ENCODE measurements around the gene CHCHD1.

DNA sequence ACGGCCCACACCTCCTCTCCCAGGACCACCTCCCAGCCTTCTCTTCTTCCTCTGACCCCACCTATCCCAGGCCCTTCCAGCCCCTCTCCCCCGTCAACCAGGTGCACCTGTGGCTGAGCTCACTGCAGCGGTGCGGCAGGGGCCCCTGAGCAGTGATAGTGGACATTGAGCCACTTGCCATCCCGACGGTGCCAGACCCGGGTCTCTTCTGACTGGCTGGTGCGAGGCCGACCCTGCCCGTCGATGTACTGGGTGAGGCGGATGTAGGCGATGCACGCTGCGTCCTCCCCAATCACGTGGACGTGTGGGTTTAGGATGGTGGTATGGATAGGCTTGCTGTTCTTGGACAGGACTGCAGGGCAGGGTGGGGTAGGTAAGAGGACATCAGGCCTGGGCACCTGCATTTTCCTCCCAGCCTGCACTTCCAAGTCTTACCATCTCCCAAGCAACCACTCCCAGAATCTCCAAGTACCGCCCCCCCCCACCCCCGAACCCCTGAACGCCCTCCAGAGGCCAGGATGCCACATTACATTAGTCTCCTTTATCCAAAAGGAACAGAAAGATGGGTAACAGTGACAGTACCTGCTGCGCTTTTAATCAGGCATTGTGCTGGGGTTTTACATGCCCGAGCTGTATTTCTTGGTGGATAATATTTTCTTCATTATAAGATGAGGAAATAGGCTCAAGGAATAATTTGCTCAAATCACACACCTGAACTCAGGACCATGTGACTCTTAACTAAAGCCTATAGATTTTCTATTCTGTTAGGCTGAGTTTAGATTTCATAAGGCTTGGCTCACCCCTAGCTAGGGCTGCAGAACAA lies 33.3 kb downstream of the CHCHD1 start:
- TF ChIP-seq CTCF (IDR thresholded peaks at IDR 0.05) (peak in 1 of 3 experiments; percentile 21), POLR2A (IDR thresholded peaks at IDR 0.05) (no peak)
